ENCODE measurements around the gene FLT1.
A peak's percentile ranks its signal among the peaks of the same experiment; 100 is the strongest.

FLT1 gene

DNA sequence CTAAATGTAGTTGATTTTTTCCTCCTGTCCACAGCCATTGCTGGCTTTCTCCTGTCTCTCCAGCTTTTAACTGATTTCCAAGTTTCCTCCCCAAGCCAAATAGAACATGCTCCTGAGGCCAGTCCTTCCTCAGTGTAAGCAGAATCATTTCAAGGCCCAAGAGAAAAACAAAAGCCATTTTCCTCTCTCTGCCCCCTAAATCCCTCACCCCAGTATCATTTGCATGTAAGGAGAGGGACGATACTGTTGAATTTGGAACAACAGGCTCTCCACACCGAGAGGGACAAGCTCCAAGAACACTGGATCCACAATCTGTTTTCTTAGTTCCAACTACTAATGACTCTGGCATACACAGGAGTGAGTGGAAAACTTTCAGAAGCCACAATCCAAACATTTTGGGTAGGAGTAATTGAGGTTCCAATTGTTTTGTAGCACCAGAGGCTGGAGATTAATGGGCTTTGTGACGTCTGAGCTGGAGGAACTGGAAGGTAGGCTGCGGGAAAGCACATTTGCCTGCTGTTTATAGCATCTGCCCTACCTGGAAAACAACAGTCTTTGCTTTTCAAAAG lies 156.8 kb downstream of the FLT1 start:
- DNase-seq = no peak

DNA sequence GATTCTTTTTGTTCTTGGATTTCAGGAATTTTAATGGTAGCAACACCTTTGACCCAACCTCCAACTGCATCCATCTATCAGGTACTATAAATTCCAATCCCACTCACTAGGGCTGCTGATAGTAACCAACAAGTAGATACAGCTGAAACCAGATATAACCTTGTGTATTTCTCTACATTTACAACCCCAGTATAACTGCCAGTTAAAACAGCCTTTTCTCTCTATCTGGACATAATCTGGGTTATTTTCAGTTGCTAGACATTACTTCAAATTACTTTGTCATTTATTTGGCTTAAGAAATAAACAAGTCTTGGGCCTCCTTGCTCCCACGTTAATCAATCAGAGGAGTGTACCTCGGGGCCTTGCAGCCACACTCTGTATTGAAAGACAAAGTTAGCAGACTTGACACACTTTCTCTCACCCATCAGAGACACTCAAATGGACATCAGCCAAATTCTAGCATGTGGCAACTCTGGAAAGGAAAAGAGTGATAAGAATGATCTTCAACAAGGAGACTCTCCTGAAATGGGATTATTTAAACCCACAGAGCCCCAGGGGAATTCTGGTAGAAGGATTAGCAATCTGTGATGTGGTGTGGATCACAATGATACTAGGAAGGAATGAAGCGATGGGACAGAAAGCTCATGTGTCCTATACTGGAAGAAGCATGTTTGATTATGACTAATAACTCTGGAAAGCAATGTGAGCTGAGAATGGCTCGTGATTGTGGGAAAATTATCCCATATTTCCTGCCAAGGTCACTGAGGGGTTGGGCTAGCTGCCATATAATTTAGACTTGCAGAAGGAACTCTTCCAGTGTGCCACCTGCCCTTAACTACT lies 157.5 kb downstream of the FLT1 start:
- no peak for DNase-seq

DNA sequence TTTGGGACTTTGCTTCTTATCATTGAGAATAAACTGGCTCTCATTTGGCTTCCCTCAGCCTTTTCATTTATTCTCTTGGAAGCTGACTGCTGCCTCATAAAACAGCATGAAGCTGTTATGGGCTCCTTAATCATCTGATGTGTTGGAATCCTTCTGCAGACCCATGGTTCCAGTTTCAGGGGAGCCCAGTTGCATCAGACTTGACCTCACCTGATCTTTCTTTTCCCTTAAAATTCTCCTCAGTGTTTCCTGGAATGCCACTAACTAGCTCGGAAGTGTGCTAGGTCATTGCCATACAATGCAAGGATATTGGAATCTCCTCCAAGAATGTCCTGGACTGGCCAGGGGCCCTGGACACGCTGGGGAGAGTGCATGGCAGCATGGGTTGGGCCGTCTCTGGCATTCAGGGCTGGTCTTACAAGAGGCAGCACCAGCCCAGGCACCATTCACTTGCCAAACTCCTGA lies 158.7 kb downstream of the FLT1 start:
- no peak for DNase-seq

DNA sequence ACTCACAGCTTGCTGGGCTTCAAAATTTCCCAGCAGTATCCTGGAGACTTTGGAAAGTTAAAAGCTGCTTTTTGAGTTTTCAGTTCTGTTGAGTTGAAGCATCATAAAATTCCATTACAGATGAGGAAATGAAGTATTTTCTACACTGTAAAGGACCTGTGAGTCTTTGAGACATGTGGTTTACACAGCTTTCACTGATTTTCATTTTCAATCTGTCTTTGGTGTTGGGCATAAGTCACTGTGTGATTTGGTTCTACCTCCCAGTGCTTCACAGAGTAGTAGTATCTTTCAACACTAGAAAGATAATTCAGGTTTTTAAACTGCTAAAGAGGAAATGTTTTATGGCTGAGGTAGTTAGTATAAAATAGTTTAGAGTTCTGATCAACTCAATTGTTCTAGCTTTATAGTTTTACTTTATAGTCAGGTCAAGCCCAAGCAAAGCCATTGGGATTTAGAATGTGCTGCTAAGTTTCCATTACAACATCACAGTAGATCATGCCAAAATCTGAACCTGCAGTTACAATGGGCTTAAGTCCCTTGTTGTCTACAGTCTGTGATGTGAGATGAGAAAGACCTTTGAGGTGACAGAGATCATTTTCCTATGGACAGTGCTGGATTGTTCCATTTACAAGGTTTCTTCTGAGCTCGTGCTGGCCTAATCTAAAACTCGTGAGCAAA lies 161.6 kb downstream of the FLT1 start:
- no peak for DNase-seq

DNA sequence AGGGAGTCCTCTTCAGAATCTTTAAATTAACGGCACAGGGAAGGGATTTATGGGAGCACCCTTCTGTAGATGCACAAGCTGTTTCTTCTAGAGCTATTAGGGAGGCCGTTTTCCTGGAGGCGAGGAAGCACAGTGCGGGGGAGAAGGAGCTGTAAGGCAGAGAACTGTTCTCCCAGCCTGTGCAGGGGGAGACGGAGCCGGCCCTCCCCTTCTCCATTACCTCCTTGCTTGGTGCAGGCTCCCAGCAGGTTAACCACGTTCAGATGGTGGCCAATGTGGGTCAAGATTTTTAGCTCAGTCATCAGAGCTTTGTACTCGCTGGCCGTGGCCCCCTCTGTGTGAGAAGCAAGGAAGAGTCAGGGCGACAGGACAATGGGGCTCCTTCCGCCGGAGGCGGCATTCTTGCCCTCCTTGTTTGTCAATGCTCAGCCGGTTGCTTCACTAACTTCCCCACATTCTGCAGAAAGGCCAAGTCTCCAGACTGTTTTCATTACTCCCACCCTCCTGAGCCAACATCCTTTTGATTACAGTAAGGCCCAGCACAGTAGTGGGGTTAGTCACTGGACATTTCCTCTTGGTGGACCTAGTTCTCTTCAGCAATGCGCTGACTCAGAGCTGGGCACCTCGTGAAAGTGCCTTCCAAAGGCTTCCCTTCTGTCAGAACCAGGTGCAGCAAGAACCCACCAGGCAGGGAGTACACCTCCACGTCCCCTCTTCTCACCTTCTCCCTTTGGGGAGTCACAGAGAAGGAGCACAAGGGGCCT lies 165.4 kb downstream of the FLT1 start:
- no peak for DNase-seq

DNA sequence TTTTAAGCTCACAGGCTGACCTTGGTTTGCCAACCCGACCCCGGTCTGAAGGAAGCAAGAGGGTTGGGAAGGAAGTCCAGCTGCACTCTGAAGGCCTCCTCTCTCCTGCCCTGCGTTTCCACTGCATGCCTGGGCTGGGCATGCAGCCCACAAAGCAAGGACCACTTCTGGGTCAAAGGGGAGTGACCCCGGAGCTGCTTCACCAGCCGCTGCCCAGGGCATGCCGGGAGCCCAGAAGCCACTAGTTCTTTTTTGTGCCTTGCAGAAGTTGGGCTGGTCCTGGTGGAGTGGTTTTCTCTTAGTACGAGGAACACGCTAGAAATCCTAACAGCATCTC lies 166.7 kb downstream of the FLT1 start:
- DNase-seq = no peak

DNA sequence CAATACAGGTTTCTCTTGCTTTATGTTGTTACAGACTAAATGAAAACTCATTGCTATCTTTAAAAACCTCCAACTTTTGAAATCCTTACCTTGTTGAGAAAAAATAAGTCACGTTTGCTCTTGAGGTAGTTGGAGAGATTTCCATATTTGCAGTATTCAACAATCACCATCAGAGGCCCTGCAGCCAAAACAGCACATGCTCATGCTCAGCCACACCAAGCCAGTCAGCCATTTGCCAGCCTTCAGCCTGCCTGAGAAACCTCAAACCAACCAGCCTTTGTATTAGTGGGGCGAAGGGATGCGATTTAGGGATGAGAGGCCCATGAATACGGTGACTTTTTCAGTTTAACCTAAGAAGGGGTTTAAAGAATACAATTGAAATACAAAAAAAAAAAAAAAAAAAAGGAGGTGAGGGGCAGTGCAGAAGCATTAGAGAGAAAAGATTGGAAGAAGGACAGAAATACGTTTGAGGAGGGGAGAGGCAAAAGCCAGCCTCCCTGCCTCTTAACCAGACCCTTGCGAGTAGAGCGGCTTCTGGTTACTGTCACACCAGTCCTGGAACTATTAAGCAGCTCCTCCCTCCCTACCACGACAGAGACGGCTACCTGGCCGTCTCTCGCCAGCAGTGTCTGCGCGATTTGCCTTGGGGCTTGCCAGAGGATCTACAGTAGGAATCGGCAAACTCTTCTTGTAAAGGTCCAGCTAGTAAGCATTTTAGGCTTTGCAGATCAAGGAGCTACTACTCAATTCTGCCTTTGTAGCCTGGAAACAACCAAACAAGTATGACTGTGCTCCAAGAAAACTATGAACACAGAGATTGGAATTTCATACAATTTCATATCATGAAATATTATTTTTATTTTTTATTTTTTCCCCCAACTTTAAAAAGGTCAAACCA lies 167.3 kb downstream of the FLT1 start:
- DNase-seq = no peak

DNA sequence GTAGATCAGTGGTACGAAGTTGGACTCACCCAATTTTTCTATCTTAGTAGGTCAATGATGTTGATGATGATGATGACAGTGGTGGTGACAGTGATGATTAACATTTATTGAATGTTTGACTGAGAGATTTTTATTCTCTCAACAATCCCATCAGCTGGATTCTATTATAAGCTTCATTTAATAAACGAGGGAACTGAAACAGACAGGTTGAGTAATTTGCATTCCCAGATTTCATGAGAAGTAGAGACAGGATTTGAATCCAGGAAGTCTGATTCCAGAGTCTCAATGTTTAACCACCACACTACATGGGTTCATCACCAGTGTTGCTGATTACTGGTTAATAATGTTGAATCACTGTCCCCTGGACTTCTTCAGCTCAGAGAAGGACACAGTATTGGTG lies 168.9 kb downstream of the FLT1 start:
- DNase-seq = no peak

DNA sequence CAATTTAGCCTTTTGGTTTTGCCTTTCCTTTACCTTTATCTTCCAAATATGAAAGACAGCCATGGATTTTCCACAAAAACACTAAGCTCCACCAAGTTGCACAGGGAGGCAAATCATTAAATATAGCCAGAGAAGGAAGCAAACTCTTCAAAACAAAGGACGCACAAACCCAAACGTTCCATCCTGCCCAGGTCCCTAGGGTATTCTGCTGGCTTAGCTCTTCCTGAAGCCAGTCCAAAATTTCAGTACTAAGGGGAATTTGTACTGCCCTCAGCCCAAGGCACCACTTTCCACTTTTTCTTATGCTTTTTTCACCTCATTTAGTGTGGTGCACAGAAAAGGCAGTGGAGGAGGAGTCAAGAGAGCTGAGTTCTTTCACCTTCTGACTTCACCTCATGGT lies 169.9 kb downstream of the FLT1 start:
- DNase-seq = no peak

DNA sequence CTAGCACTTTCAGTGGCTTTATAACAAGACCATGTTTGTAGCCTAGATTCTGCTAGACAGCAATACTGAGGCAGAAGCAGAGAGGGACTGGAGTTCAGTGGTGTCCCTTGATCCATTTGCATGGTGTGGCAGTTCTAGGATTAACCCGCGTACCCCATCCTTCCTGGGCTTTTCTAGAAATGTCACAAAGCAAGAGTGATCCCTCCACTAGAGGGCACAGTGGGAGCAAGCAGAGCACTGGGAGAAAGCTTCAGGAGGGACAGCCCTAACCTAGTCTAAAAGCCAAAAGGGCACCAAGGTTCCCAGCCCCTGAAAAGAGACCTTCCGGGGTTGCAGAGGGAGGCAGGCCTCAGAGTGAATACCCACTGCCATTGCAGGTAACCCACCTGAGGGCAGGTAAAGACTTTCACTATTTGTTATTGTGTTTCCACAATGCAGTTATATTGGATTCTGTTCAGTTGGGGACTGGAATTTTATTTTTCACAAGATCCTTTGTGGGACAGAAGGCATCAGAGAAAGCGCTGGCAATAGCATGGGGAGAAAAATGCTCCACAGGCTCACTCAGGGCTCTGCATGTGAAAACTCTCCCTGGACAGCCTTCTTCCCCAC lies 170.6 kb downstream of the FLT1 start:
- DNase-seq = peak; percentile 41

DNA sequence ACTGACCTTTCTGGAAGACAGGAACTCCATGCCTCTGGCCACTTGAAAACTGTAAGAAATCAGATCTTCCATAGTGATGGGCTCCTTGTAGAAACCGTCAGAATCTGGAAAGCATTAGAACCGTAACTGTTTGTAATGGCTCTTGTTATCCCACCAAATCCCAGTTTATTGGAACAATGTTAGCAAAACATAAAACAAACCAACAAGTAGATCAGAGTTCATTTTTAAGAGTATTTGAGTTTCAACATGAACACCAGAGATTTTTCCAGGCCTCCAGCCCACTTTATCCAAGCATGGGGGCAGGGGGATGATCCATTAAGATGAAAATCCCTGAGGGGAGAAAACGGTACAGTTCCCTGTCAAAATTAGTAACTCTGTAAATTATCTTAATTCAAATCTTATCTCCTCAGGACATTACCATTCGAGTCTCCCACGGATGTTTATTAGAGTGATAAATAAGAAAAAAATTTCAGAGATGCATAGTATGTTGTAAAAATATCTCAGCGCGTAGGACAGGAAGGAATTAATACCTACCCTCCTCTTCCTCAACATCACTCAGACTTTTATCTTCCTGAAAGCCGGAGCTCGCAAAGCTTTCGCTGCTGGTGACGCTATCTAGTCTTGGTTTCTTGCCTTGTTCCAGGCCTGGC lies 172.5 kb downstream of the FLT1 start:
- DNase-seq = no peak

DNA sequence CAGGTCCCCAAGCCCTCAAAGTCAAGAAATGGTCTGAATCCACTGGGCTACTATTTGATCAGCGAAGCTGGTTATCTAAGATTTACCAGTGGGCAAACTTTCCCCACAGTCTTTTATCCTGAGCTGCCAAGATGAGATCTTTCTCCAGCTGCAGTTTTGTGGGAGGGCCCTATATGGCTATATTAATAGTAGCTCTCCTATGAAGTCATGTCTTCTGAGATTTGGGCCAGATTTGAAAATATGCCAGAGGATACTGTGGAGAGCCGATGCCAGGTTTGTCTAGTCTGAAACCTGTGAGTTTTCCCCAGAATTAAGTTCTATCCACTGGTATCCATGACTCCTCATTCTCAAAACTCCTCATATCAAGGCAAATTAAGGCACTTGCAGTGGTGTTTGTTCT lies 173.2 kb downstream of the FLT1 start:
- no peak for DNase-seq

DNA sequence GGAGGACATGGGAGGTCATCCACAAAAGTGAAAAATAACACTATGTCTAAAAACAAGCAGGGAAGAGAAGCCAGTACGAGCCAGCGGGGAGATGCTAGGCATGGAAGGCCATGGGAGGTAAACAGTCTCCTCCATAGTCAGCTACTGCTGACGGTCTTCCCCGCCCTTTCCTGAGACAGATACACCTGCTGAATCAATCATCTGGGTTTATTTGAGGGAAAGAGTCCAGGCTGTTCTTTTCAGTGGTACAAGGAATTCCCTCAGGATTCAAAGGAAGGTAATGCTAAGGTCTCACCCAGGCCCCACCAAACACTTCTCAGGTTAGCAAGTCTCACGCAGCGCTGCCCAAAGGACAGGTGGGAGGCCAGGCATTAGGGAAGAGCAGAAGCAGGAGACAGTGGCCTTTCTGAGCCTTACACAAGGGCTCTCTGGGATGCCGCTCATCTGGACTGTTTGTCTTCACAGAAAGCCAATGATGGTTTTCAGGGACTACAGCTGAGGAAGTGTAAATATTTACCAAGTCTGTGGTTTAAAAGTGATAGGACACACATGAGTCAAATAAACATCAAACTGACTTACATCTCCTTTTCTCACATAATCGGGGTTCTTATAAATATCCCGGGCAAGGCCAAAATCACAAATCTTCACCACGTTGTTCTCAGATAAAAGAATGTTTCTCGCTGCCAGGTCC lies 173.9 kb downstream of the FLT1 start:
- no peak for DNase-seq

DNA sequence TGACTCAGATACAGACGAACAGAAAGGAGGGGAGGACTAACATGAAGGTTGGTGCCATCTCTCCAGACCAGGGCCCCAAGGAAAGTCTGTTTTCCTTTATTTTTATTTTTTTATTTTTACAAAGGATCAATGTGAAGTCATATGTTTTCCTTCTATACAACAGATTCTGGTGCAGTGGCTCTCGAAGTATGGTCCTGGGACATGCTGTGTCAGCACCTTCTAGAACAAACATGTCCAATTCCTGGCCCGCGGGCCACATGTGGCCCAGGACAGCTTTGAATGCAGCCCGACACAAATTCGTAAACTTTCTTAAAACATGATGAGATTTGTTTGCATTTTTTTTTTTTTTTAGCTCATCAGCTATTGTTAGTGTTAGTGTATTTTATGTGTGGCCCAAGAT lies 174.7 kb downstream of the FLT1 start:
- no peak for DNase-seq

DNA sequence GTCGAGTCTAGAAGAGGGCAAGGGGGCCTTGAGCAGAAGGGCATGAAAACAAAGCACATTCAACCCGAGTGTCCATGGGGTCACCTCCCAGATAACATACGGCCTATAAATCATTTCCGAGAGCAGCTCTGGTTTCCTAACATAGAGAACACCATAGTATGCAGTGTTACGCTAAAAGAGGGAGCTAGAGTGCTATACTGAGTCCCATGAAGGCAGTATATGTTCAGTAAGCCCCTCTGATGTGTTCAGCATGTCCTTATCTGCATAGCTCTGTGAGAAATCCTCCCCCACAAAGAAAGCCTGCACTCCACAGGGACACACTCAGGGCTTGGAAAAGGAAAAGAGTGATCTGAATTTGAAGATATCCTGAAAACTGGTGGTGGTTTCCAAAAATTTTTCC lies 175.4 kb downstream of the FLT1 start:
- no peak for DNase-seq

DNA sequence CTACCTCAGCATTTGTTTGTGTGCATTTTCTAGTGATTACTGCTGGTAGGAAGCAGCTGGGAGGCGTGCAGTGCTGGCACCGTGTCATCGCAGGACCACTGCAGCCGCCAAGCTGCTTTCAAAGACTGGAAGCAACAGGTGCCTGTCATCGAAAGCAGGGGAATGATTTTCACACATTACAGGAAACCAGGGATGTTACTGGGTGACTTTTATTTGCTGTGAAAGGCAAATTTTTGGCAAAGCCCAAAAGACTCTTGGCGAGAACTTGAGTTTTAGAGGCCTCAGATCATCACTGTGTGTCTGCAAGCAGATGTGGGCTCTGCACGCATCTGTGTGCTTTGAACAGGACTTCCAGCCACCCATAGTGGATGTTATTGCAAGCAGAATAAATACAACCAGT lies 176.4 kb downstream of the FLT1 start:
- no peak for DNase-seq

DNA sequence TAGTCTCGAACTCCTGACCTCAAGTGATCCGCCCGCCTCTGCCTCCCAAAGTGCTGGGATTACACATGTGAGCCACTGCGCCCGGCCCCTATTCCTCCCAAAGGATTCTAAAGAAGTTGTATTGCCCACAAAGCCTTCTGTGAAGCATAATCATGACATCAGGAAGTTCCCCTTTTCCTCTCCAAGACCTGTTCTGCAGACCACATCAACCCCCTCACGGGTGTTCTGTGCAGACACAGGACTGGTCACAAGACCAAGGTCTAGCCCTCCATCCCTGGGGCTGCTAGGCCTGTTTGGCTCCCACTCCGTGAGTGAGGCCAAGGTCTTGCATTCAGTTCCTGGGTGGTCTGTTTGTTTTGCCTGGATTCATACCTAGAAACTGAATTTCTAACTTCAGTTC lies 178.1 kb downstream of the FLT1 start:
- no peak for DNase-seq

DNA sequence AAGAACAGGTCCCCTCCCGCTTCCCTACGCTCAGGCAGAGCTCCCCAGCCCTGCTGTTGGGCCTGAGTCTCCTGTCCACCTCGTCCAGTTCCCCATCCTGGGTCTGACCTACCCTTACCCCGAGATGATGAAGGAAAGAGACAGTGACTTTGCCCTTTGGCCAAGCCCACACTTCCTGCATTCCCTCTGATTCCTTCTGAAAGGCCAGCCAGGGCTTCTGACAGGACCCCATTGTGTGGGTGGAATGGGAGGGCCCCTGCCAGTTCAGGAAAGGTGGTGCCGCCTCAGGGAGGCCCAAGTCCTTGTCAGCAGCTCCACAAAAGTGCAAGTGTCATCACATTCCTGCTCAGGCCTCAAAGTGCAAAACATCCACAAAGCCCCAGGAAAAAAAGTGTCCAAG lies 178.8 kb downstream of the FLT1 start:
- no peak for DNase-seq

DNA sequence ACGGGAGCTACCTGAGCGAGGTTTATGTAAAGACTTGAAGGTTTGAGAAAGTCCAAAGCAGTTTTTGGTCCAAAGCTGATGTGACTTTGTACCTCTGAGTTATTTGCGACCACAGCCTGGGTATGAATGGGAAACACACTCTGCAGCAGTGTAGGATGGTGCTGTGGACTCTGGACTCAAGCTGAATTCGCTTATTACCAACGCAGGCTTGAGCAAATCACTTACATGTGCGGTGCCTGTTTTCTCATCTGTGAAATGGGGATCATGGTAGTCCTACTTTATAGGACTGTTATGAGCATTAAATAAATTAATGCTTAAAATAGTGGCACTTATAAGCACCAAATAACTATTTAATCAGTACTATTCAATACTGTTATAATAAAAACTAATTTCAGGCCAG lies 180.0 kb downstream of the FLT1 start:
- no peak for DNase-seq

DNA sequence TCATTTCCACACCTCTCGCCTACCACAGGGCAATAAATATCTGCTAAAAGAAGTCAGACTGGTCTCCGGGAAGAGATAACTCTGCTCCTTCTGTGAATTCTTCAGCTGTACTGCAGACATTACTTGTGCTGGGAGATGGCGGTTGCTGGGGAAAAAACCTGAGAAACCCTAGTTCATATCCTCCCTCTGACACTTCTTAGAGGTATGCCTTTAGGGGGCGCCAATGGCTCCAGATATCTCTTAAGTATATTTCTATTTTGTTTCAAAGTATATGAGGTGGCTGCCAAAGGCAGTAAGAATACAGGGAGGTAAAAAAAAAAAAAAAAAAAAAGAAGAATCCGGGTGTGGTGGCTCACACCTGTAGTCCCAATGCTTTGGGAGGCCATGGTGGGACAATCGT lies 181.3 kb downstream of the FLT1 start:
- no peak for DNase-seq

DNA sequence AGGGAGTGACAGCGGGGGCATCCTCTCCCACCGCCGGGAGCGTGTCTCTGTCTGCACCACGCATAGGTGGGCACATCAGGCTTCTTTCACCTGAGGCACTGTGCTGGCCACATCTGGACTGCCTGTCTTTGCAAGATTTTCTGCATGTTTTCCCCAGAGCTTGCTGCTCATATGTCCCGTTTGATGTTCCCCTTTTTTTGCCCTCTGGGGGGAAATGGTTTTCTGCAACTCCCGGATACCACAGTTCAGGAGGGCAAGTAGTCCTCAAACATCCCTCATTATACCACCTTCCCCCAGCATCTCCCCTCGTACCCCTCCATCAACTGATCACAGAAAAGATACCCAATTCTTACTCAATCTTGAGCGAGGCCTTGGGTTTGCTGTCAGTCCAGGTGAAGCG lies 188.6 kb downstream of the FLT1 start:
- no peak for DNase-seq
